NT2/D1 (cell line): ENCODE measurements around the gene FKBP5.

ENCODE experiments used
- SUZ12 ChIP-seq: IDR thresholded peaks from 2 replicates; pipeline ENCODE4 v1.6.1; 2011; ENCODE audit not compliant: insufficient read length, insufficient read depth; ENCODE audit errors: extremely low read depth
- YY1 ChIP-seq: IDR thresholded peaks from 2 replicates; pipeline ENCODE4 v1.6.1; 2011; ENCODE audit not compliant: insufficient read length, insufficient read depth
- ZNF274 ChIP-seq: IDR thresholded peaks from 2 replicates; pipeline ENCODE4 v1.6.1; 2011; ENCODE audit warnings: mild to moderate bottlenecking, low read depth, low read length

DNA sequence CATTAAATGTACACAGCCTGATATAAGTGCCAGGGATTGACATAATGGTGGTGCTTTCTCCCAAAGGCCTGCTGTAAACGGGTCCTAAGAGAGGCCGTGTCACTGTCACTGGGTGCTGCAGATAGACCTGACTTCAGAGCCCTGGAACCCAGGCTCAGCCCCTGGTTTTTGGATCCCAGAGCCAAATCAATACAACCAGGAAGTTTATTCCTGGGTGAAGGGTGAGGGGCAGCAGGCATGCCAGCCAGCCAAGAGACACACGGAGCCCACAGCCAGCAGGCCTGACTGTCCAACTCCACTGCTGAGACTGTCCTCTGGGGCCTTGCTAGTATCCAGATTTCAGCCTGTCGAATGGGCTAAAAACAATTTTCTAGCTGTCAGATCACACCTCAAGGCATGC, 35.3 kb upstream of the FKBP5 start:
- no peak for TF ChIP-seq YY1
- no peak for TF ChIP-seq SUZ12
- TF ChIP-seq ZNF274, result no peak
